Posterior cingulate gyrus (tissue), 11 donors: Measurements from ENCODE around the gene ARHGAP26.

Source experiments
- DNase-seq, 10 donors: peaks; one replicate each; pipeline versions ENCODE4 v3.0.0 to v3.0.0-alpha.2; 2020 to 2021; ENCODE audit warnings: mixed read lengths in 3 of 10
- intact Hi-C: fragments of 100-400 bp; cut with DNase I; formaldehyde crosslinking; loops from one replicate; pipeline ENCODE4 v1.15.1; 2023

ARHGAP26 gene

GRCh38 chr5:143161885-143162540 lies 391.8 kb downstream of the ARHGAP26 start:
- DNase-seq = no peak

GRCh38 chr5:143162810-143163209 lies 392.6 kb downstream of the ARHGAP26 start:
- intact Hi-C loops = no loop called here
- DNase-seq = no peak

More at GRCh38 chr5:143161885-143162540, 391.8 kb downstream of the ARHGAP26 start:
- intact Hi-C loops = no loop called here

GRCh38 chr5:143164557-143164956 lies 394.4 kb downstream of the ARHGAP26 start:
- DNase-seq = no peak
- intact Hi-C loops = no loop called here

GRCh38 chr5:143165049-143165880 lies 395.1 kb downstream of the ARHGAP26 start:
- intact Hi-C loops = no loop called here
- no peak for DNase-seq

GRCh38 chr5:143166090-143166489 lies 395.9 kb downstream of the ARHGAP26 start:
- intact Hi-C loops = no loop called here
- DNase-seq = no peak

- intact Hi-C loops = no loop called here
- no peak for DNase-seq
These were observed 396.7 kb downstream of the ARHGAP26 start for GRCh38 chr5:143166661-143167420.

- DNase-seq = no peak
- intact Hi-C loops = no loop called here
These were observed 398.1 kb downstream of the ARHGAP26 start for GRCh38 chr5:143168171-143168741.

- no peak for DNase-seq
- intact Hi-C loops = no loop called here
These were observed 399.0 kb downstream of the ARHGAP26 start for GRCh38 chr5:143168921-143169810.

GRCh38 chr5:143170104-143170503 lies 399.9 kb downstream of the ARHGAP26 start:
- intact Hi-C loops = no loop called here
- peak in 1 of 10 donors; percentile 82 for DNase-seq

GRCh38 chr5:143170977-143171376 lies 400.8 kb downstream of the ARHGAP26 start:
- no peak for DNase-seq
- intact Hi-C loops = no loop called here

GRCh38 chr5:143172739-143173138 lies 402.6 kb downstream of the ARHGAP26 start:
- no peak for DNase-seq
- intact Hi-C loops = no loop called here

GRCh38 chr5:143173139-143173889 lies 403.1 kb downstream of the ARHGAP26 start:
- DNase-seq = no peak
- intact Hi-C loops = no loop called here

GRCh38 chr5:143174714-143175398 lies 404.7 kb downstream of the ARHGAP26 start:
- DNase-seq = no peak
- intact Hi-C loops = no loop called here

GRCh38 chr5:143176048-143176447 lies 405.9 kb downstream of the ARHGAP26 start:
- intact Hi-C loops = no loop called here
- DNase-seq = no peak

- intact Hi-C loops = no loop called here
- DNase-seq = peak in 5 of 10 donors; percentile 25 to 87 (median 57)
These were observed 407.2 kb downstream of the ARHGAP26 start for GRCh38 chr5:143177263-143177983.

GRCh38 chr5:143179126-143179740 lies 409.1 kb downstream of the ARHGAP26 start:
- no peak for DNase-seq
- intact Hi-C loops = no loop called here

- no peak for DNase-seq
- intact Hi-C loops = no loop called here
These were observed 410.6 kb downstream of the ARHGAP26 start for GRCh38 chr5:143180751-143181150.
